ENCODE measurements around the gene ZDHHC22. TPM values are rescaled to one million over a fixed set of nuclear protein-coding genes. Genes with fewer than 3 reads are reported as not detected.

The ZDHHC22 gene
- polyA plus RNA-seq, 1 of the 3 experiments (the other 2 are of a cell fraction) = not detected

DNA sequence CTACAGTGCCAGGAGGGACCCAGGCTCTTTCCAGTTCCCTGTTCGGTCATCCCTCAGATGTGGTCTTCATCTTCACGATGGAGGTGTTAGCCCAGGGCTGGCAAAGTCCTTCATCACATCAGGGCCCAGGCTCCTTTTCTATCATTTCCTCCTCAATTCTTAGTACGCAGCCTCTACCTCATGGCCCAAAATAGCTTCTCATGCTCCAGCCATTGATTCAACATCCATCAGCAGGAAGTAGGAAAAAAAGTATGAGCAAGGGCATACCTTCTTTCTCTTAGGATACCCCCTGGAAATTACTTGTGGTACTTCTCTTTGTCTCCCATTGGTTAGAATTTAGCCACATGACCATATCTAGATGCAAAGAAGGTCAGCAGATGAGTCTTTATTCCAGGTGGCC, 12.2 kb upstream of the ZDHHC22 start:
- ChIA-PET CTCF (interaction anchor here (0.6 to 8.6 kb wide), 15 partner anchors 9 to 398 kb away, joined by 3 to 153 read pairs (median 4); partner anchors contain the start of gene ZDHHC22), POLR2A (no interaction called here)
- H3K9me2 ChIP-seq = no peaks in the 10 kb centered on the region

GRCh38 chr14:77151918-77152588, 10.5 kb upstream of the ZDHHC22 start:
- WGBS (ENCODE audit: low lambda C conversion rate) = 2% methylated on average over 2 of the region's 2 CpGs
- Histone ChIP-seq H3K4me3 (ENCODE audit: low read depth in 2 of 2, low read length in 1 of 2) (no peak overlapping the region), H3K27me3 (ENCODE audit: insufficient read depth) (no peaks in the 10 kb centered on the region), H3K9me3 (no peaks in the 10 kb centered on the region), H3K27ac (ENCODE audit: low read depth in 2 of 2, low read length in 1 of 2) (no peak overlapping the region), H3F3A (replicated peaks; ENCODE audit: insufficient read depth) (no peaks in the 10 kb centered on the region), H3K4me2 (no peak overlapping the region), H4K20me1 (ENCODE audit: insufficient read depth) (no peaks in the 10 kb centered on the region), H2AFZ (ENCODE audit: low read depth) (no peak overlapping the region), H3K9ac (no peak overlapping the region), H3K4me1 (ENCODE audit: control insufficient read depth in 1 of 2, insufficient read depth in 2 of 2, low read depth in 1 of 2, low read length in 1 of 2) (peaks cover 0 to 6% of the 10 kb centered on the region in 2 experiments; a peak in 1 of 4 replicates), H3K36me3 (replicated peaks in 1 of 2; ENCODE audit: control insufficient read depth in 1 of 2, insufficient read depth in 2 of 2, low read length in 1 of 2) (no peaks in the 10 kb centered on the region), H3K79me2 (ENCODE audit: insufficient read depth) (no peaks in the 10 kb centered on the region), H3K9me2 (no peaks in the 10 kb centered on the region)
- CTCF ChIA-PET = interaction anchor here (0.6 to 8.6 kb wide), 59 partner anchors 8 to 398 kb away, joined by 3 to 153 read pairs (median 5); partner anchors contain the start of genes CIPC, GSTZ1, POMT2 and SAMD15
- POLR2A ChIA-PET = interaction anchor here (0.7 to 1.1 kb wide), 2 partner anchors 28 to 30 kb away, joined by 3 read pairs; partner anchors contain the start of gene TMEM63C
- peak; percentile 61 for DNase-seq
- TF ChIP-seq RFX5 (IDR thresholded peaks at IDR 0.05; ENCODE audit: low read length) (no peak), EZH2phosphoT487 (IDR thresholded peaks at IDR 0.05; ENCODE audit: borderline replicate concordance, low read depth) (no peak), GATA2 (CRISPR knock-in tag; IDR thresholded peaks at IDR 0.05) (no peak), RAD21 (IDR thresholded peaks at IDR 0.05; ENCODE audit: low read length) (peak; percentile 75), JUND (IDR thresholded peaks at IDR 0.05) (no peak), NFIC (IDR thresholded peaks at IDR 0.05; ENCODE audit: borderline replicate concordance) (no peak), SMC3 (IDR thresholded peaks at IDR 0.05; ENCODE audit: low read depth, low read length) (peak; percentile 39; the same call in 1 of the 2 replicates), RCOR1 (IDR thresholded peaks at IDR 0.05; ENCODE audit: low read length) (no peak), MXI1 (IDR thresholded peaks at IDR 0.05; ENCODE audit: low read depth, low read length) (no peak), TEAD4 (IDR thresholded peaks at IDR 0.05; ENCODE audit: borderline replicate concordance, insufficient read depth) (no peak), MEF2A (IDR thresholded peaks at IDR 0.05; ENCODE audit: borderline replicate concordance, low read depth) (no peak), FOXM1 (IDR thresholded peaks at IDR 0.05; ENCODE audit: low read depth) (no peak)
- TF ChIP-seq, protein P1, sequence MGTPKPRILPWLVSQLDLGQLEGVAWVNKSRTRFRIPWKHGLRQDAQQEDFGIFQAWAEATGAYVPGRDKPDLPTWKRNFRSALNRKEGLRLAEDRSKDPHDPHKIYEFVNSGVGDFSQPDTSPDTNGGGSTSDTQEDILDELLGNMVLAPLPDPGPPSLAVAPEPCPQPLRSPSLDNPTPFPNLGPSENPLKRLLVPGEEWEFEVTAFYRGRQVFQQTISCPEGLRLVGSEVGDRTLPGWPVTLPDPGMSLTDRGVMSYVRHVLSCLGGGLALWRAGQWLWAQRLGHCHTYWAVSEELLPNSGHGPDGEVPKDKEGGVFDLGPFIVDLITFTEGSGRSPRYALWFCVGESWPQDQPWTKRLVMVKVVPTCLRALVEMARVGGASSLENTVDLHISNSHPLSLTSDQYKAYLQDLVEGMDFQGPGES (IDR thresholded peaks at IDR 0.05; ENCODE audit: low read depth, low read length) = no peak
- TF ChIP-seq, protein P2, sequence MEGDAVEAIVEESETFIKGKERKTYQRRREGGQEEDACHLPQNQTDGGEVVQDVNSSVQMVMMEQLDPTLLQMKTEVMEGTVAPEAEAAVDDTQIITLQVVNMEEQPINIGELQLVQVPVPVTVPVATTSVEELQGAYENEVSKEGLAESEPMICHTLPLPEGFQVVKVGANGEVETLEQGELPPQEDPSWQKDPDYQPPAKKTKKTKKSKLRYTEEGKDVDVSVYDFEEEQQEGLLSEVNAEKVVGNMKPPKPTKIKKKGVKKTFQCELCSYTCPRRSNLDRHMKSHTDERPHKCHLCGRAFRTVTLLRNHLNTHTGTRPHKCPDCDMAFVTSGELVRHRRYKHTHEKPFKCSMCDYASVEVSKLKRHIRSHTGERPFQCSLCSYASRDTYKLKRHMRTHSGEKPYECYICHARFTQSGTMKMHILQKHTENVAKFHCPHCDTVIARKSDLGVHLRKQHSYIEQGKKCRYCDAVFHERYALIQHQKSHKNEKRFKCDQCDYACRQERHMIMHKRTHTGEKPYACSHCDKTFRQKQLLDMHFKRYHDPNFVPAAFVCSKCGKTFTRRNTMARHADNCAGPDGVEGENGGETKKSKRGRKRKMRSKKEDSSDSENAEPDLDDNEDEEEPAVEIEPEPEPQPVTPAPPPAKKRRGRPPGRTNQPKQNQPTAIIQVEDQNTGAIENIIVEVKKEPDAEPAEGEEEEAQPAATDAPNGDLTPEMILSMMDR (IDR thresholded peaks at IDR 0.05) = peak; percentile 54

More for the DNA sequence above, 12.2 kb upstream of the ZDHHC22 start:
- Histone ChIP-seq H3F3A (replicated peaks; ENCODE audit: insufficient read depth) (no peaks in the 10 kb centered on the region), H3K27ac (ENCODE audit: low read depth in 2 of 2, low read length in 1 of 2) (no peak overlapping the region), H3K4me3 (ENCODE audit: low read depth in 2 of 2, low read length in 1 of 2) (no peak overlapping the region), H4K20me1 (ENCODE audit: insufficient read depth) (no peaks in the 10 kb centered on the region), H3K36me3 (replicated peaks in 1 of 2; ENCODE audit: control insufficient read depth in 1 of 2, insufficient read depth in 2 of 2, low read length in 1 of 2) (no peaks in the 10 kb centered on the region), H3K4me2 (no peak overlapping the region), H3K9ac (no peak overlapping the region), H3K4me1 (ENCODE audit: control insufficient read depth in 1 of 2, insufficient read depth in 2 of 2, low read depth in 1 of 2, low read length in 1 of 2) (peaks cover 4 to 17% of the 10 kb centered on the region in 2 experiments; a peak in 1 of 4 replicates), H3K79me2 (ENCODE audit: insufficient read depth) (no peaks in the 10 kb centered on the region), H2AFZ (ENCODE audit: low read depth) (no peak overlapping the region), H3K27me3 (ENCODE audit: insufficient read depth) (no peaks in the 10 kb centered on the region), H3K9me3 (no peaks in the 10 kb centered on the region)
- no peak for DNase-seq
- TF ChIP-seq USF2 (IDR thresholded peaks at IDR 0.05; ENCODE audit: borderline replicate concordance, low read depth, low read length) (no peak), FOXM1 (IDR thresholded peaks at IDR 0.05; ENCODE audit: low read depth) (no peak), TEAD4 (IDR thresholded peaks at IDR 0.05; ENCODE audit: borderline replicate concordance, insufficient read depth) (no peak), MEF2A (IDR thresholded peaks at IDR 0.05; ENCODE audit: borderline replicate concordance, low read depth) (no peak), CHD2 (IDR thresholded peaks at IDR 0.05; ENCODE audit: low read length, partially characterized antibody) (no peak), RAD21 (IDR thresholded peaks at IDR 0.05; ENCODE audit: low read length) (no peak), GATA2 (CRISPR knock-in tag; IDR thresholded peaks at IDR 0.05) (no peak), JUND (IDR thresholded peaks at IDR 0.05) (no peak), YY1 (IDR thresholded peaks at IDR 0.05; ENCODE audit: low read depth) (no peak)
- TF ChIP-seq, protein P3, sequence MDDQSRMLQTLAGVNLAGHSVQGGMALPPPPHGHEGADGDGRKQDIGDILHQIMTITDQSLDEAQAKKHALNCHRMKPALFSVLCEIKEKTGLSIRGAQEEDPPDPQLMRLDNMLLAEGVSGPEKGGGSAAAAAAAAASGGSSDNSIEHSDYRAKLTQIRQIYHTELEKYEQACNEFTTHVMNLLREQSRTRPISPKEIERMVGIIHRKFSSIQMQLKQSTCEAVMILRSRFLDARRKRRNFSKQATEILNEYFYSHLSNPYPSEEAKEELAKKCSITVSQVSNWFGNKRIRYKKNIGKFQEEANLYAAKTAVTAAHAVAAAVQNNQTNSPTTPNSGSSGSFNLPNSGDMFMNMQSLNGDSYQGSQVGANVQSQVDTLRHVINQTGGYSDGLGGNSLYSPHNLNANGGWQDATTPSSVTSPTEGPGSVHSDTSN (IDR thresholded peaks at IDR 0.05) = no peak
- 62% methylated on average over 3 of the region's 3 CpGs for WGBS (ENCODE audit: low lambda C conversion rate)

Measured in SK-N-SH (cell line).